HG02840 (cell line): ENCODE data around the gene XRCC3.

Experiments
- ATAC-seq: cut with Tn5 transposase; IDR thresholded peaks from one replicate; pipeline ENCODE4 v1.9.1; 2021; ENCODE audit warnings: mild to moderate bottlenecking, moderate library complexity, moderate number of reproducible peaks; ENCODE audit not compliant: unreplicated experiment, low FRiP score

Gene XRCC3

DNA sequence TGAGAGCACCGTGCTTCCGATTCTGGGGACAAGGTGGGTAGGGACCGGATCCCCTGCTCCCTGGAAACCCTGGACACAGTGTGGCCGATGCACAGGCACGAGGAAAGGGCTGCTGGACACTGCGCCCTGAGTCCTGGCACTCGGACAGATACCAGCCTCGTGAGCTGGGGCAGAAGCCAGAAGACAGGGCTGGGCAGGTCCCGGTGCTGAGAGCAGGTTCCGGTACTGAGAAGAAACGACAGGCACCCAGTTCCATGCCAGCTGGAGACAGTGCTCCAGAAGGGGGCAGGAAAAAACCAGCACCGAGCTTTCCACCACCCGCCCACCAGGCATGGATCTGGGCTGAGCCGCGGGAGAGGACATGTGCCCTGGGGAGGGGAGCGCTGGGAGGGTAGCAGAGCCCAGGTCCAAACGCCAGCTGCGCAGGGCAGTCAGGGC is 6.5 kb downstream of the XRCC3 start:
- no peak for ATAC-seq

DNA sequence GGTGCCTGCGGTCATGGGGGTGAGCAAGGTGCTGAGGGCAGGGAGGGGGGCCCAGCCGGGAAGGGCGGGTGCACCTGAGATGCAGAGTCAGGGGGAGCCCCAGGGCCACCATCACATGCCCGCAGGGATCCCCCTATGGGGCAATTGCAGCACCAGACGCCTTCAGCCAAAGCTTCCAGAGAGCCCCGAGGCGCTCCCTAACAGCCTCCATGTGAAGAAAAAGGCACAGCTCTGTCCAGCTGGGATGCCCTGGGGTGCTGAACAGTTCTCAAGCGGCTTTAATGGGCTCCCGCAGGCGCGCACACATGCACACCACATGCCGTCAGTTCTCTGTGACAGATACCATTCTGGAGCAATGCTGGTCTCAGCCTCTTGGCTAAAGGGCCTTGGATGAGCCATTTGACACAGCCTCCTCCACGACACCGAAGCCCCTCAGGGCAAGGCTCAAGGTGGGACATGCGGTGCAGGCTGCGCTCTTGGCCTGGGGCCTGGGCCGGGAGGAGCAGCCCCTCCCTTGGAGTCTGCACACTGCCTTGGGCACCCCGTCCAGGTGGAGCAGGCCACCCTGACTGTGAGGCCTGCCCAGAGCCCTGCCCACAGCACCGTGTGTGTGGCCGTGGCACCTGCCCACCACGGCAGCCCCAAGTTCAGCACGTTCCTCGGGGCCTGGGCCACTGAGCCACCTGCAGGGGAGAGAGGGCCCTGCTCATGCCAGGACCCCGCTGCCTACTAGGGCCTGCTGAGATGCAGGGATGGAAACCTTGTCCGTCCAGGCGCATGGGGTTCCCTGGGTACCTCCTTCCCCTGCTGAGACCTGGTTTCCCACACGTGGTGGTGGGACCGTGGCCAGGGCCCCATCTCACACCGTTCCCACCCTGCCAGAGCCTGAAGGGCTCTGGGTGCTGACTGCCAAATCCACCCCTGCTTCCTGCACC is 7.7 kb downstream of the XRCC3 start:
- ATAC-seq, result no peak

DNA sequence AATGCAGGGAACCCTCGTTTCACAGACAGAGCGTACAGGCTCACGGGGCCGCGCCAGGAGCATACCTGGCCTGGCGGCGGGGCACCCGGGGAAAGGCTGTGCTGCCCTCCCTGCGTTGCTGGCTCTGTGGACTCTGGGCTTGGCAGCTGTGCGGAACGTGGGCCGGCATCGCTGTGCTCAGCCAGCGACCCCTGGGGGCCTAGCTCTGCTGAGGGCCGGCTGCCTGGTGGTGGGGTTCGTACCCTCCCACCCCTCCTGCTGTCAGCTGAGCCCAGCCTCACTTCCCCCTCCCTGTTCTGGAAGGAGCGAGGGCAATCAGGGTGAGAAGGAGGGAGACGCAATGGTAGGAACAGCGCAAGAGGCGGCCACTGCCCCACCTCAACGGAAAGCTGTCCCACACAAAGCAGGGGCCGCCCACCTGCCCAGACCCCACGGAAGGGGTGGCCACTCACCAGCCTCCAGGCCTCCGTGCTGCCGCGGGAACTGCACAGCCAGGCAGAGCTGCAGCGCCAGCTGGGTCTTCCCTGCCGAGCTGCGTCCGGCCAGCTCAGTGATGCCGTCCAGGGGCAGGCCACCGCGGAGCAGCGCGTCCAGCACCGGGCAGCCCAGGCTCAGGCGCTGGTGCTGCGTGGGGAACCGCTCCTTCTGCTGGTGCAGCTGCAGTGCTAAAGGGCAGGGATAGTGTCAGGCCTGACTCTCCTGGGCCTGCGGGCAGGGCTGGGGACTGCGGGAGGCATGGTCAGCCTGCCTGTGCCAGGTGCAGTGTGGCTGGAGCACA is 8.5 kb downstream of the XRCC3 start:
- no peak for ATAC-seq

DNA sequence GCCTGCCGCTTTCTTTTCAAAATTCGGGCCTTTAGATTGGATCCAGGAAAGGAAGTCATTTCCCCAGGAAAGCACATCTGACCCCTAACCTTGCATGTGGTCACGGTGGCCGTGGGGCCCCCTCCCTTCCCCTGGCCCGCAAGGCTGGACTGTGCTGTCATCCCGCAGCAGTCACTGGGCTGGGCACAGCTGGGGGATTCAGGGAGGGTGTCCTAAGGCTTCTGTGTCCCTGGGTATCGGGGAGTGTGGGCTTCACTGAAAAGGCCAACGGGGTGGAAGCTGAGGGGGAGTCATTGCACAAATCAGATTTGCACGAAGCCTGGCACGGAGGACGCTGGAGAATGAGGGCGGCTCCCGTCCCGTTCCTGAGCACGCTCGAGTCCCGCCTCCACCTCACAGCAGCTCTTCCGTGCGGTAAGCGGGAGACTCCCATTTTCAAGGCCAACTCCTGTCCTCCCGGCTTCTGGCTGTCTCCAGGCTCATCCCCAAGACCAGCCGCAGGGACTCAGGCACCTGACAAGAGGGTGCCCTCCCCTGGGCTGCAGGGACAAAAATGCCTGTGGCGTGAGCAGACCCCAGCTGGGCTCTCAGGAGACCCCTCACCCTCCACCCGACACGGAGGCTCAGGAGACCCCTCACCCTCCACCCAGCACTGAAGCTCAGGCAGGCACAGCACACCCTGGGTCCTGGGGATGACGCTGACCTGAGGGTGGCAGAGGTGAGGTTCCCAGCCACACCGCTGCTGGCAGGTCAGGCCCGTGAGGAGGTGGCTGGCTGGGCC is 9.6 kb downstream of the XRCC3 start:
- no peak for ATAC-seq

DNA sequence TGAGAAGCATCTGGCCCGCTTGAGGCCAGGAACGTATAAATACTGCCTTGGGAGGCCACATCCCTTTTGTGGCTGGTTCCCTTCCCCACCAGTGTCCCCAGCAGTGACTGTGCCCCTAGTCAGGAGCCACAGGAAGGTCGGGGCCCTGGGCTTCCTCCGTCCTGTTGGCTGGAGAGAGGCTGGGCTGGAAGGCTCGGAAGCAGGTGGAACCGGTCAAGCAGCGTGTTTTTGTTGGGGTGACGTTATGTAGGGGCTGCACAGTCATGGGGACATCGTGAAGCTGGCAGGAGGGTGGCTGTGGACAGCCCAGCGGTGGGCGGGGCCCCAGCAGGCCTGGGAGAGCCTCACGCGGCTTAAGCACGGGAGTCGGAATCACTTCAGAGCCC is 10.1 kb downstream of the XRCC3 start:
- ATAC-seq, result no peak

DNA sequence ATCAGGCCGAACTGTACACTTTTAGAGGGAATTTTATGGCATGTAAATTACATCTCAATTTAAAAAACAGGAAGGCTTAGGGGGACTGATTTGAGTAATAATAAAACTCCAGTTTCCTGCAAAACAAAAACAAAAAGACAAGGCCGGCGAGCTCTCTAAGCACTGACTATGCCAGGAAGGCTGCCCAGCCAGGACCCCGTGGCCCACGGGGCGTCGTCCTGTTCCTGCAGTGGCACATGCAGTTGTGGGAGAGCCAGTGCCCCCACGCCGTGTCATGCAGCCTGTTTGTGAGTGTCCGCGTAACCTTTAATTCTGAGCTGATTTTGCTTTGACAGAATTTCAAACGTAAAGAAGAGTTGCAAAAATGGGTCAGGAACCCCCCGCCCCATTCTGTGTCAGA is 10.5 kb downstream of the XRCC3 start:
- ATAC-seq, result no peak

DNA sequence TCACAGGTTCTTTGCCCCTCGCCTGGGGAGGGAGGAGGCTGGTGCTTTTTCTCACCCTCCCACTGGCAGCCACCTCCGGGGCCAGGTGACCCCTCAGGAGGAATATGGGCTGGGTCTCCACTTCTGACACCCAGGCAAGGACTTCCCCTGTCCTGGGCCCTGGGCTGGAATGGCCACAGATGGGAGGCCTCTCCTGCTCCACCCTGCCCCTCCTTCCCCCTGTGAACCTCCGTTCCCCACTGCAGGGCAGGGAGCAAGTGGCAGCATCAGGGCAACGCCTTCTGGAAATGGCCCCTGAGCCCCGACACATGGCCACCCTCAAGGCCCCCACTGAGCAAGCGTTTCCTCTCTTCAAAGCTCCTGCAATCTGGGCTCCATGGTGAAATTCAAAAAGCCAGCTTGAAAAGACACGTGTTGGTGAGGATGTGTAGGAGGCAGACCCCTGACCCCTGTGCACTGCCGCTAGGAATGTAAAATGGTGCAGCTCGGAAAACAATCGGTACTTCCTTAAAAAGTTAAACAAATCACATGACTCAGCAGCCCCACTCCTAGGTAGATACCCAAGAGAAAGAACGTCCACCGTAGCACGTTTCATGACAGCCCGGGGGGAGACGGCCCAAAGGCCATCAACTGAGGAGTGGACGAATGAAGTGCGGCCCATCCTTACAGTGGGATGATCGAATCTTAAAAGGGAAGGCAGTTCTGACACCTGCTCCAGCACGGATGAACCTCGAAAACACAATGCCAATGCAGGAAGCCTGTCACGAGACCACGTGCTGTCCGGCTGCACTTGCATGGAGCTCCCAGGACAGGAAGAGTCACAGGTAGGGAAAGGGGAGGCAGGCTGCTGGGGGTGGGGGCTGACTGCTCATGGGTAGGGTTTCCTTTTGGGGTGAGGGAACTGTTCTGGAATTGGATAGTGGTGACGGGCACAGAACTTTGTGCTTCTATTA is 11.5 kb downstream of the XRCC3 start:
- ATAC-seq, result no peak

DNA sequence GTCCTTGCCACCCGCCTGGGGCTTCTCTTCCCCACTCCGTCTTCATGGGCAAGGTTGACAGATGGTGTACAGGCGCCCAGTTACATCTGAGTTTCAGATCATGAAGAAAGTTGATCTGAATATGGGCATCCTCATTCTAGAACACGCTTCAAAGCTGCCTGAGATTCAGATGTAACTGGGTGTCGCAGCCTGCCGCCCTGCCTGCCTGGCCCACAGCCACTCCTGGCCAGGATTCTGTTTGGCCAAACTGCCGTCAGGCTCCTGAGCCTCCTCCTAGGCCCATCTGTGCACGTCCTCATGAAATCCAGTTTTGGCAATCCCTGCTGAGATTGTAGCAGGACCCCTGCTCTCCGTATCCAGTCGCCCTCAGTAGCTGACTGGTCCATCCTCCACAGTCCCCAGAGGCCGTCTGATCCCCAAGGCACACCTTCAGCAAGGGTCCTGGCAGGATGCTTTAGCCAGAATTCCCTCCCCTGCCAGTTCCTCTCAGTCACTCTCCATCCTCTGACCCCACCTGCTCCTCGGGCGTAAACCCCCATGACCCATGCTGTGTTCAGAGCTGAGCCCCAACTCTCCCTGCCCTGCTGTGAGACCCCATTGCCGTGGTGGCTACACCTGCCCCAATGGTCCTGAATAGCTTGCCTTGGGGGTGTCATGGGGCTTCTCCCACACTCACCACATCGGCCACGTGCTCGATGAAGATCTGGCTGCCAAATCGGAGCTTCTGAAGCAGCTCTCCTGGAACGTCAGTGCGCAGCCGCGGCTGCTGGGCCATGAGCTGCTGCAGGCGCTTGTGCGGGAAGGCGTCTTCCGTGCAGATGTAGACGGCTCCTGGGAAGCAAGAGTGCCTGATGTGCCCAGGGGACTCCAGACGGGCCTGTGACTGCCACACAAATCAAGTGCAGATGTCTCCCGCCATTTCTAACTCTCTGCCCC is 12.5 kb downstream of the XRCC3 start:
- no peak for ATAC-seq

DNA sequence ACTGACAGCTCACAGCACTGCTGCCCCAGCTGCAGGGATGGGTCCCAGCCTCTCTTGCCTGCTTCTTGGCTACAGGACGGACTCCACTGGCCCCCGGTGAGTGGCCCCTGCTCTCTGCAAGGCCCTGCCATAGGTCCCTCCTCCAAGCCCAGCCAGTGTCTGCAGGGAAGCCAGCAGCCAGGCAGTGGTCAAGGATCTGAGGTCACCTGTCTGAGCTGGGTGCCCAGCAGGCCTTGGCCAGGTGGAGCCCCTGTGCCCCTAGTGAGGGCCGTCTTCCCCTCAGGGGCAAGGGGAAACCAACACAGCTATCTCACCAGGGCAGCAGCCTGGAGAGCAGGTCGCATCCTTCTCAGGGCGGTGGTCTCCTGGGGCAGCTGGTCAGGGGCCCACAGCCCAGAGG is 13.2 kb downstream of the XRCC3 start:
- no peak for ATAC-seq

DNA sequence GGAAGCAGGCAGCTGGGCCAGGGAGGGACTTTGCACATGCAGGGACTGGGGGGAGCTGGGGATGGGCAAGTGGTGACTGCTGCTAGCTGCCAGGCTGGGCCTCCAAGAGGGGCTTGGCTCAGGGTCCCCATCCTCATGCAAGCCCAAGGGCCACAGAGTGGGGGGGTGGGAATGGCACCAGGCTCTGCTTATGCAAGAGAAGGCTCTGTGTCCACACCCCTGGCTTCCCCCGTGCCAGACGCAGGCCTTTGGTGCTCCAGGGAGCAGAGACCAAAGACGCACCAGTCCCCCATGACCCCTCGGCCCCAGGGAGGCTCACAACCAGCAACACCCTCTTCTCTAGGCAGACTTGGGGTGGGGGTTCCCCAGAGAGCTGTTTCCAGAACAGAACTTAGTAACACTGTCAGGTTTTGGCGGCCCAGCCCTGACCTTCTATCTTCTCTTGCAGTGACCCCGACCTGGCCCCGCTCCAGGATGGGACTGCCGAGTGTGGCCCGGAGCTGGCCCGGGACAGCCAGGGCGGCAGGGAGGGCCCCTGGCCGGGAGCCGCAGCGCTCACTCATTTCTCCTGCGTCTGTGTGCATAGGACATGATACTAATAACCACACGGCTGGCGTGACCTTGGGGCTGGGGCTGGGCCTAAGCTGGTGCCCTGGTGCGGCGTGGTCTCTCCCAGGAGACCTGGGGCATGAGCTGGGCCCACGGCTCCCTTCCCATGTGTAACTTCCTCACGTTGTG is 14.3 kb downstream of the XRCC3 start:
- ATAC-seq, result no peak

DNA sequence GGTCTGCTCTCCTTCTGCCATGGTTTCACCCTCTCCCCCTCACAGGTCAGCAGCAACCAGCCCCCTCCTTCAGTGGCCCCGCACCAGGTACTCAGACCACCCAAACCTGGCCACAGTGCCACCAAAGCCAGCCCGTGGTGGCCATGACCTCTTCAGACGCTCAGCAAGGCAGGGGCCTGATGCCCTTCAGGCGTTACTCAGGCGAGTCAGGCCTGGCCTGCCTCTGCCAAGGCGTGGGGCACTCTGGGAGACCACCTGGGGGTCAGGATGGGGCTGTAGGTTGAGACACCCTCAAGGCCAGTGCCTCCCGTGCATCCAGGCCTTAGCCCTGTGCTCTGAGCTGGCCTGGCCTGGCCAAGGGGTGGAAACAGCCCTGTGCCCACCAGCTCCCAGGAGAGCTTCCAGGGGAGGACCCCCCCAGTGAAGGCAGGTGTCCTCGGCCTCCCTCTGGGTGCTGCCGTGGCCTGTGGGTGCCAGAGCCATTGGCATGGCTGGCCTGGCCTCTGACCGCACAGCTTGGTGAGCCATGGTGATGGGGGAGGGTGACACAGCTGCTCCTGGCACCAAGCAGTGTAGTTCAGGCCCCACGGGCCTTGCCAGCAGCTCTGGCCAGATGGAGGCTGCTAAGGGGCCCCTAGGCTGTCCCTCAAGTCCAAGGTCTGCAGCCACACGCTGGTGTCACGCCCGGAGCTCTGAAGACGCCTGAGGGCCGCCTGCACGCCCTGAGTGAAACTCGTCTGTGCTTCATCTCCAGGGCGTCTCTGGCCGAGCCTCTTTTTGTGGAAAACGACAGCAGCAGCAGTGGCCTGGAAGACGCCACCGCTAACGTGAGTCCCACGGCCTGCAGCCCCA is 15.1 kb downstream of the XRCC3 start:
- no peak for ATAC-seq

DNA sequence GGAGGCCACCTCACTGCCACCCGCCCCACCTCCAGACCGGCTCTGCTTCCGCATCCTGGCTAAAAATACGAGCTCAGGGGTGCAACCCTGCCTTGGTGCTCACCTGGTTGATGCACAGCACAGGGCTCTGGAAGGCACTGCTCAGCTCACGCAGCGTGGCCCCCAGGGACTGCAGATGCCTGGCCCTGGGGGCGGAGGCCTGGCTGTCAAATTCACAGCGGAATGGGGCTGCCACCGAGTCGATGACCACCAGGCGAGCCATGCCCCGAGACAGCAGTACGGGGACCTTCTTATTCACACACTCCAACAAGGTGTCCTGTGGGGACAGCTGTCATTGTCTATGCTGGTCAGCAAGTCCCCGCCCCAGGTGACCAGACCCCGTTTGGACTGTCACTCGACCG is 16.0 kb downstream of the XRCC3 start:
- ATAC-seq, result no peak

DNA sequence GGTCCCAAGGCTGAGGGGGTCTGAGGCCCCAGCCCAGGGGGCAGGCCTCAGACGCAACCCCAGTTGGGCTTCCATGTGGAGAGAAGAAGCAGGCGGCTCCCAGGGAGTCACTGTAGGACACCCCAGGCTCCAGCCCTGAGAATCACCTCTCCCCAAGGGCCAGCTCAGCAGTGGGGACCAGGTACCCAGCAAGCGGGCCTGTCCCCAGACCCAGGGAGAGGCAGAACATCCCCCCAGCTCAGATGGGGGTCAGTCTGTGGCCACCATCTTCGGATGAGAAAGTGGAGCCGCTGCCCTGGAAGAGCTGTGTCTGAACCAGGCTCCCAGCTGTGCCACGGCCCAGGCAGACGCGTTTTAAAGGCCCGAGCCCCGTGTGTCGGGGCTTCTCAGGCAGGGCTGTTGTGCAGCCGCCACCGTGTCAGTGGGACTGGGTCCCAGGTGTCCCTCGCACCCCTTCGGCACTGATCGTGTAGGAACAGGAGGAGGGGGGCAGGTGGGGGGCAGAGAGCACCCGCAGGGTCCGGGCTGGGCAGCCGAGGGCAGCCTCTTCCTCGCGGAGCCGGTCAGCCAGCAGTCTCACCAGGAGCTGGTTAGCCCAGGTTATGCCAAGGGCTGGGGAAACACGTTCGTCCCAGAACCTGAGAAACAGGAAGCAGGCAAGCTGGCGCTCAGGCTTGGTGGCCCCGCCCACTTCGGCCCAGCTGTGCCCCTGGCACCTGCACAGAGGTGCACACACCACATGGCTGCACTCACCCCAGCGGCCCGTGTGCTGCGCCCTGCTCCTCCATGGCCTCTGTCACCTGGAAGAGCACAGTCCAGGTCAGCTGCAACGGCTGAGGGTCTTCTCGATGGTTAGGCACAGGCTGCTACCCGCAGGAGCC is 16.6 kb downstream of the XRCC3 start:
- ATAC-seq, result no peak

DNA sequence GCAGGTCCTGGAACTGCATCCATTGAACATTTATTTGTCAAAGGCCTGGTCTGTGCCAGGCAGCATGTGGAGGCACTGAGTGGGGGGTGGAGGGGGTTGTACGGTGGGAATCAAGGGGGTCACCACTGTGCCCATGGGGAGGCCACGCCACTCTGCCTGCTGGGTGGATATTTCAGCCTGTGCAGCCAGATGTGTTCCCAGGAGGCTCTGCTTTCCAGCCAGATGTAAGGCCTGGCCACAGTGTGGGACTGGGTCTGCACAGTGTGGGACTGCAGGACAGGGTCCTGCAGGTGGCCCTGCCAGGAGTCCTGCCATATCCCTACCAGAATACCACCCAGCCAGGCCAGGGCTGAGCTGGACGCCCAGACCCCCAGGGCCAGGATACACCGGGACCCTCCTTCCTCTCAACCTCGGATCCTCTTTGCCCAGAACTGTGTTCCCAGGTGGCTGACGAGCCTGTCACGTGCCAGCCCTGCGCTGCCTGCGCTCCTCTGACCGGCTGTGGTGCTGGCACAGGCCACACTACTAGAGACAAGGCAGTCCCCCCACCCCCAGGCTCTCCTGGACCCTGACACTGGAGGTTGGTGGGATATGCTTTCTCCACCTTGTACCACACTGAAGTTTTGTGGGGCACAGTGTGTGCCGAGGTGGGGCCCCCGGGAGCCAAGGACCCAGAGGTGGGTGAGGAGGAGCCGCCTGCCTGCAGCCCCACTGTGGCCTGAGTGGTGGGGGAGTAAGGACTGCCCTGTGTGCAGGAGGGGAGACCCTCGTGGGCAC is 17.5 kb downstream of the XRCC3 start:
- no peak for ATAC-seq

DNA sequence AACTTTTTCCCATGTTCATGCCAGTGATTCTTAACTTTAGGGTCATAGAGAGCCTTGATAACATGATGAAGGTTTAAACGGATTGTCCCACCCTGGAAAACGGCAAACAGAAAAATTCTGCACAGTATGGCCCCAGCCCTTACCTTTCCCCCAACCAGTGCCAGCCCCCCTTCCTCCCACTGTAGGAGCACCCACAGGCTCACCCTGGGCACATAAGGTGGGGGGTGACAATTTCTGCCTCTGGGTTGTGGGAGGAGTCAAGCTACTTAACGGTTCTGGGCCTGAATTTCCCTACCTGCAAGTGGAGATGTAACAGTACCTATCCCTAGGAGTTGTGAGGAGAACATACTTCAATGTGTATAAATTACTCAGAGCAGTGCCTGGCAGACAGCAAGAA is 18.0 kb downstream of the XRCC3 start:
- no peak for ATAC-seq
